ENCODE measurements around the gene SUSD4.

DNA sequence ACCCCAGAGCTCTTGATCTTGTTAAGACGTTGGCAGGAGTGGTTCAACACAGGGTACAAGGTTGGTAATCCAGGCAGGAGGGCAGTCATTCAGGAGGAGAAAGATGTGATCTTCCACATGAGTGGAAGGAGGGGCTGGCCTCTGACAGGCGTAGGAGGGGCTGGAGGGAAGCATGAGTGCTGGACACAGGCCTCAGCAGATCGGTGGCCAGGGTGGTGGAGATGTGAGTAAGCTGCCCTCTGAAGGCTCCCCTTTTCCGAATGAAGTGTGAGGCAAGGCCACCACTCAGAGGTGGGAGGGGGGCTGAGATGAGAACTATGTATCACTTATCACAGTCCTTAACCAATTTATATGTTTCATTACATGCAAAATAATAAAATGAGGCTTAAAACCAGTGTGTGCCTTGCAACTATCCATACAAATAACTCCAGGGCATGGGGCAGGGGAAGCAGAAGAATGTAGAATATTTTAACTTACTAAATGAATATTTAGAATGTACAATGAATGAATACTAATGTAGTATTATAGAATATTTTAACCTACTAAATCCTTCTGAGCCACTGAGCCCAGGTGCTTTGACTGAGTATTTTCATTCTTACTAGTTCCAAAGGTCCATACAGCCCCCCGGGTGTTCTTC lies 117.4 kb downstream of the SUSD4 start:
- TF ChIP-seq, protein P1, sequence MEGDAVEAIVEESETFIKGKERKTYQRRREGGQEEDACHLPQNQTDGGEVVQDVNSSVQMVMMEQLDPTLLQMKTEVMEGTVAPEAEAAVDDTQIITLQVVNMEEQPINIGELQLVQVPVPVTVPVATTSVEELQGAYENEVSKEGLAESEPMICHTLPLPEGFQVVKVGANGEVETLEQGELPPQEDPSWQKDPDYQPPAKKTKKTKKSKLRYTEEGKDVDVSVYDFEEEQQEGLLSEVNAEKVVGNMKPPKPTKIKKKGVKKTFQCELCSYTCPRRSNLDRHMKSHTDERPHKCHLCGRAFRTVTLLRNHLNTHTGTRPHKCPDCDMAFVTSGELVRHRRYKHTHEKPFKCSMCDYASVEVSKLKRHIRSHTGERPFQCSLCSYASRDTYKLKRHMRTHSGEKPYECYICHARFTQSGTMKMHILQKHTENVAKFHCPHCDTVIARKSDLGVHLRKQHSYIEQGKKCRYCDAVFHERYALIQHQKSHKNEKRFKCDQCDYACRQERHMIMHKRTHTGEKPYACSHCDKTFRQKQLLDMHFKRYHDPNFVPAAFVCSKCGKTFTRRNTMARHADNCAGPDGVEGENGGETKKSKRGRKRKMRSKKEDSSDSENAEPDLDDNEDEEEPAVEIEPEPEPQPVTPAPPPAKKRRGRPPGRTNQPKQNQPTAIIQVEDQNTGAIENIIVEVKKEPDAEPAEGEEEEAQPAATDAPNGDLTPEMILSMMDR (conservative IDR thresholded peaks at IDR 0.05), result no peak
- no peak for TF ChIP-seq EZH2 (IDR thresholded peaks at IDR 0.05; ENCODE audit: low read depth)

All from PC-9 (cell line).